SJSA1 (cell line): ENCODE results near the gene DHX34. TPM values are rescaled to one million over a fixed set of nuclear protein-coding genes. Genes with fewer than 3 reads are reported as not detected.
"Not testable (repeated sequence)": the region's sequence is repeated elsewhere in the genome, so short reads cannot be mapped to it uniquely, and the experiment has no call there.

Experiments used
- DNase-seq, 2 experiments: peaks; one replicate each; pipeline ENCODE4 v3.0.0-alpha.2; 2015 to 2020; ENCODE audit warnings: low spot score in 2 of 2, low read depth in 1 of 2
- H3K27ac ChIP-seq: fragments of 250-450 bp; sonication (Bioruptor Pico); 2 replicates; pipeline ENCODE4 v1.5.1; 2020; ENCODE audit warnings: mild to moderate bottlenecking, moderate library complexity
- H3K27me3 ChIP-seq: fragments of 250-450 bp; sonication (Bioruptor Pico); replicated peaks from 2 replicates; pipeline ENCODE4 v1.5.1; 2020; ENCODE audit warnings: mild to moderate bottlenecking, moderate library complexity
- H3K36me3 ChIP-seq: fragments of 250-450 bp; sonication (Bioruptor Pico); 2 replicates; pipeline ENCODE4 v1.5.1; 2020; ENCODE audit warnings: mild to moderate bottlenecking
- H3K4me1 ChIP-seq: fragments of 250-450 bp; sonication (Bioruptor Pico); replicated peaks from 2 replicates; pipeline ENCODE4 v1.6.1; 2021; ENCODE audit warnings: mild to moderate bottlenecking
- H3K4me3 ChIP-seq: fragments of 250-450 bp; sonication (Bioruptor Pico); 2 replicates; pipeline ENCODE4 v1.5.1; 2020; ENCODE audit warnings: mild to moderate bottlenecking
- H3K9me3 ChIP-seq: fragments of 250-450 bp; sonication (Bioruptor Pico); replicated peaks from 2 replicates; pipeline ENCODE4 v1.5.1; 2020; ENCODE audit warnings: mild to moderate bottlenecking
- total RNA-seq: library from RNA; depleted of rRNA; stranded (reverse); fragments of >200 nt; shearing (Covaris generic); gene quantifications from 2 replicates; pipeline ENCODE4 v1.2.3, GENCODE V29; 2014; rRNA removed

DHX34 gene
- 15.0 and 16.4 TPM in 2 replicates for total RNA-seq

GRCh38 chr19:47348819-47349795, at the start of gene DHX34:
Gene DHX34 (plus strand): TSS chr19:47349315. CDS start chr19:47353031, 3,716 bp downstream.
- H3K27ac ChIP-seq: 0 out of 2 replicates have a peak within 1 kb of the TSS, but pooled peaks have one; percentile 33
- peak; percentile 96 to 99 for DNase-seq
- H3K4me1 ChIP-seq: peaks cover 4% of the 10 kb centered on the region
- peak within 1 kb of the TSS; percentile 61 for H3K4me3 ChIP-seq
- H3K27me3 ChIP-seq: no peaks in the 10 kb centered on the region
- no peaks in the 10 kb centered on the region for H3K9me3 ChIP-seq
- peaks cover 26% of the 10 kb centered on the region for H3K36me3 ChIP-seq

- H3K36me3 ChIP-seq, H3K27me3 ChIP-seq, DNase-seq, H3K27ac ChIP-seq, H3K9me3 ChIP-seq, H3K4me1 ChIP-seq, H3K4me3 ChIP-seq: not testable (repeated sequence)
Measured at GRCh38 chr19:47300867-47301266, 48.2 kb upstream of the DHX34 start.

GRCh38 chr19:47302249-47302648, 46.9 kb upstream of the DHX34 start:
- no peak for DNase-seq
- Histone ChIP-seq H3K36me3 (no peaks in the 10 kb centered on the region), H3K9me3 (no peaks in the 10 kb centered on the region), H3K4me3 (no peak overlapping the region), H3K27ac (no peak overlapping the region), H3K27me3 (no peaks in the 10 kb centered on the region), H3K4me1 (no peaks in the 10 kb centered on the region)

GRCh38 chr19:47303966-47304365, 45.1 kb upstream of the DHX34 start:
- Histone ChIP-seq H3K4me1 (no peaks in the 10 kb centered on the region), H3K4me3 (no peak overlapping the region), H3K27ac (no peak overlapping the region), H3K9me3 (no peaks in the 10 kb centered on the region), H3K27me3 (no peaks in the 10 kb centered on the region), H3K36me3 (no peaks in the 10 kb centered on the region)
- no peak for DNase-seq

- DNase-seq: peak; percentile 74 to 84
- Histone ChIP-seq H3K27me3 (no peaks in the 10 kb centered on the region), H3K36me3 (no peaks in the 10 kb centered on the region), H3K4me1 (no peaks in the 10 kb centered on the region), H3K27ac (no peak overlapping the region), H3K4me3 (no peak overlapping the region), H3K9me3 (no peaks in the 10 kb centered on the region)
Measured at GRCh38 chr19:47305309-47305751, 43.8 kb upstream of the DHX34 start.

GRCh38 chr19:47306303-47306702, 42.8 kb upstream of the DHX34 start:
- H3K9me3 ChIP-seq: no peaks in the 10 kb centered on the region
- no peak for DNase-seq
- no peak overlapping the region for H3K27ac ChIP-seq
- no peaks in the 10 kb centered on the region for H3K27me3 ChIP-seq
- H3K4me1 ChIP-seq: no peaks in the 10 kb centered on the region
- no peak overlapping the region for H3K4me3 ChIP-seq
- H3K36me3 ChIP-seq: no peaks in the 10 kb centered on the region

GRCh38 chr19:47309038-47309437, 40.1 kb upstream of the DHX34 start:
- DNase-seq: no peak

GRCh38 chr19:47309608-47310007, 39.5 kb upstream of the DHX34 start, which contains the start of gene C5AR1:
Gene C5AR1 (plus strand): TSS chr19:47309861. CDS start chr19:47309896, 35 bp downstream.
- Histone ChIP-seq H3K9me3 (no peaks in the 10 kb centered on the region), H3K27ac (no peak within 1 kb of the TSS), H3K4me3 (no peak within 1 kb of the TSS), H3K27me3 (no peaks in the 10 kb centered on the region), H3K4me1 (no peaks in the 10 kb centered on the region), H3K36me3 (no peaks in the 10 kb centered on the region)
- DNase-seq: no peak

More at GRCh38 chr19:47309038-47309437, 40.1 kb upstream of the DHX34 start:
- Histone ChIP-seq H3K9me3 (no peaks in the 10 kb centered on the region), H3K4me3 (no peak overlapping the region), H3K4me1 (no peaks in the 10 kb centered on the region), H3K27me3 (no peaks in the 10 kb centered on the region), H3K27ac (no peak overlapping the region), H3K36me3 (no peaks in the 10 kb centered on the region)

GRCh38 chr19:47310323-47310722, 38.8 kb upstream of the DHX34 start:
- Histone ChIP-seq H3K27me3 (no peaks in the 10 kb centered on the region), H3K9me3 (no peaks in the 10 kb centered on the region), H3K4me3 (no peak overlapping the region), H3K4me1 (peaks cover 4% of the 10 kb centered on the region), H3K36me3 (no peaks in the 10 kb centered on the region), H3K27ac (no peak overlapping the region)
- DNase-seq: no peak

- H3K27me3 ChIP-seq: no peaks in the 10 kb centered on the region
- DNase-seq: no peak
- H3K27ac ChIP-seq: no peak overlapping the region
- H3K4me1 ChIP-seq: peaks cover 8% of the 10 kb centered on the region
- no peaks in the 10 kb centered on the region for H3K9me3 ChIP-seq
- H3K36me3 ChIP-seq: no peaks in the 10 kb centered on the region
- H3K4me3 ChIP-seq: no peak overlapping the region
Measured at GRCh38 chr19:47310819-47311218, 38.3 kb upstream of the DHX34 start.

GRCh38 chr19:47312366-47313006, 36.6 kb upstream of the DHX34 start:
- Histone ChIP-seq H3K4me1 (peaks cover 8% of the 10 kb centered on the region), H3K9me3 (no peaks in the 10 kb centered on the region), H3K4me3 (no peak overlapping the region)

GRCh38 chr19:47313754-47314295, 35.3 kb upstream of the DHX34 start:
- H3K4me3 ChIP-seq: no peak overlapping the region
- H3K9me3 ChIP-seq: no peaks in the 10 kb centered on the region
- no peaks in the 10 kb centered on the region for H3K36me3 ChIP-seq
- peaks cover 8% of the 10 kb centered on the region for H3K4me1 ChIP-seq
- no peak for DNase-seq
- H3K27me3 ChIP-seq: no peaks in the 10 kb centered on the region
- H3K27ac ChIP-seq: no peak overlapping the region

More at GRCh38 chr19:47312366-47313006, 36.6 kb upstream of the DHX34 start:
- no peaks in the 10 kb centered on the region for H3K27me3 ChIP-seq
- no peaks in the 10 kb centered on the region for H3K36me3 ChIP-seq
- no peak for DNase-seq
- no peak overlapping the region for H3K27ac ChIP-seq

GRCh38 chr19:47315125-47315821, 33.8 kb upstream of the DHX34 start:
- Histone ChIP-seq H3K9me3 (no peaks in the 10 kb centered on the region), H3K4me1 (peaks cover 8% of the 10 kb centered on the region), H3K27me3 (no peaks in the 10 kb centered on the region), H3K36me3 (no peaks in the 10 kb centered on the region), H3K27ac (peak overlapping the region; percentile 47), H3K4me3 (no peak overlapping the region)
- DNase-seq: peak; percentile 79 to 90
